Measurements from ENCODE around the gene ATF7IP2.

- TF ChIP-seq CTCF (conservative IDR thresholded peaks at IDR 0.05) (no peak), EZH2 (IDR thresholded peaks at IDR 0.05; ENCODE audit: low read depth) (no peak)
Measured at GRCh38 chr16:10343124-10343760, 42.6 kb upstream of the ATF7IP2 start.

Data from PC-9 (cell line).